Activated CD8-positive, alpha-beta memory T cell treated with anti-CD3 and anti-CD28 coated beads for 1 hour (primary cell): ENCODE data around the gene SCD5.

Source experiments
- DNase-seq, 2 donors: peaks; one replicate each; pipeline ENCODE4 v3.0.0-alpha.2; 2020; ENCODE audit warnings: low read depth in 1 of 2; ENCODE audit errors: extremely low read depth in 1 of 2

The SCD5 gene

GRCh38 chr4:82642331-82642730 is 156.3 kb downstream of the SCD5 start:
- no peak for DNase-seq

GRCh38 chr4:82640540-82640939 is 158.1 kb downstream of the SCD5 start:
- no peak for DNase-seq

- no peak for DNase-seq
These were observed 158.6 kb downstream of the SCD5 start for GRCh38 chr4:82639971-82640370.

GRCh38 chr4:82638479-82638878 is 160.1 kb downstream of the SCD5 start:
- no peak for DNase-seq

GRCh38 chr4:82630079-82630478 is 168.5 kb downstream of the SCD5 start:
- DNase-seq: no peak

GRCh38 chr4:82629238-82630000 is 169.2 kb downstream of the SCD5 start:
- no peak for DNase-seq

- DNase-seq: no peak
These were observed 172.2 kb downstream of the SCD5 start for GRCh38 chr4:82626251-82626868.

- no peak for DNase-seq
These were observed 173.8 kb downstream of the SCD5 start for GRCh38 chr4:82624819-82625218.

GRCh38 chr4:82623121-82623683 is 175.4 kb downstream of the SCD5 start:
- no peak for DNase-seq

GRCh38 chr4:82621251-82621650 is 177.3 kb downstream of the SCD5 start:
- no peak for DNase-seq

GRCh38 chr4:82620126-82620735 is 178.4 kb downstream of the SCD5 start:
- DNase-seq: no peak

- DNase-seq: no peak
These were observed 180.4 kb downstream of the SCD5 start for GRCh38 chr4:82618103-82618720.

GRCh38 chr4:82614838-82615449 is 183.7 kb downstream of the SCD5 start:
- DNase-seq: no peak

GRCh38 chr4:82613121-82613520 is 185.5 kb downstream of the SCD5 start:
- no peak for DNase-seq

GRCh38 chr4:82611982-82612381 is 186.6 kb downstream of the SCD5 start:
- no peak for DNase-seq

- DNase-seq: no peak
These were observed 187.1 kb downstream of the SCD5 start for GRCh38 chr4:82611527-82611926.

- DNase-seq: no peak
These were observed 188.6 kb downstream of the SCD5 start for GRCh38 chr4:82610041-82610440.

- DNase-seq: no peak
These were observed 192.0 kb downstream of the SCD5 start for GRCh38 chr4:82606622-82607021.

- DNase-seq: no peak
These were observed 194.1 kb downstream of the SCD5 start for GRCh38 chr4:82604522-82604921.

- no peak for DNase-seq
These were observed 197.2 kb downstream of the SCD5 start for GRCh38 chr4:82601242-82602015.
